ENCODE data around the gene TMEM59L. TPM values are rescaled to one million over a fixed set of nuclear protein-coding genes. Genes with fewer than 3 reads are reported as not detected.

Gene TMEM59L
- total and polyA plus RNA-seq, 2 of the 13 experiments (the other 11 are each of a cell fraction or from before 2014, with no cell fraction given) = 0.97 to 5.5 TPM

GRCh38 chr19:18663940-18664530 lies 51.4 kb downstream of the TMEM59L start:
- no peak overlapping the region for H3K4me3 ChIP-seq (replicated peaks in 1 of 3; ENCODE audit: insufficient read depth in 1 of 3, low read depth in 2 of 3, low read length in 3 of 3)
- ATAC-seq (no peak), DNase-seq (ENCODE audit: low spot score) (no peak), FAIRE-seq (no peak)
- 100% methylated on average over 5 of the region's 14 CpGs for WGBS (ENCODE audit: low lambda C conversion rate)
- no peak overlapping the region for H3K27ac ChIP-seq (ENCODE audit: extremely low read length, insufficient read depth, low read length)
- in situ Hi-C loops (cut with HindIII; ENCODE audit: extremely low pct_ligation_motif_present, low pct_unique_long_range_greater_than_20kb) = no loop called here
- no peaks in the 10 kb centered on the region for H3K79me2 ChIP-seq (ENCODE audit: insufficient read depth, low read length)
- peaks cover 10% of the 10 kb centered on the region for H3K4me1 ChIP-seq (ENCODE audit: insufficient read depth, low read length)
- H3K36me3 ChIP-seq (replicated peaks in 1 of 2; ENCODE audit: control insufficient read depth in 1 of 2, insufficient read depth in 2 of 2, low read length in 2 of 2) = peaks cover 4 to 7% of the 10 kb centered on the region in 2 experiments; a peak in 3 of 5 replicates
- POLR2A ChIA-PET = no interaction called here
- no peaks in the 10 kb centered on the region for H4K20me1 ChIP-seq (ENCODE audit: insufficient read depth, low read length)
- no peaks in the 10 kb centered on the region for H3K9me3 ChIP-seq (ENCODE audit: low read length)
- intact Hi-C loops (cut with micrococcal nuclease; ENCODE audit: unreplicated experiment) = no loop called here
- H3K27me3 ChIP-seq (ENCODE audit: control insufficient read depth in 1 of 2, insufficient read depth in 2 of 2, low read length in 2 of 2) = no peaks in the 10 kb centered on the region
- no peak overlapping the region for H2AFZ ChIP-seq (ENCODE audit: low read length)
- no peak overlapping the region for H3K4me2 ChIP-seq (ENCODE audit: low read depth, low read length)
- TF ChIP-seq ZNF142 (CRISPR knock-in tag; IDR thresholded peaks at IDR 0.05) (no peak), SRSF4 (IDR thresholded peaks at IDR 0.05; ENCODE audit: low read depth, low read length, poor library complexity, severe bottlenecking) (no peak), ZNF746 (CRISPR knock-in tag; IDR thresholded peaks at IDR 0.05) (no peak), IRF9 (CRISPR knock-in tag; IDR thresholded peaks at IDR 0.05; ENCODE audit: borderline replicate concordance) (no peak), DNMT3B (CRISPR knock-in tag; conservative IDR thresholded peaks at IDR 0.05) (no peak), RAD21 (CRISPR knock-in tag; IDR thresholded peaks at IDR 0.05) (no peak), ZNF432 (CRISPR knock-in tag; IDR thresholded peaks at IDR 0.05; ENCODE audit: borderline replicate concordance) (no peak), ZSCAN5A (CRISPR knock-in tag; IDR thresholded peaks at IDR 0.05; ENCODE audit: borderline replicate concordance) (no peak), RARG (CRISPR knock-in tag; IDR thresholded peaks at IDR 0.05; ENCODE audit: low read depth) (no peak)
- CTCF ChIA-PET (ENCODE audit: low intra/inter-chr PET ratio, low total read pairs) = no interaction called here
- BruUV-seq (replicated peaks) = no TSS peak
- H3K9ac ChIP-seq (ENCODE audit: insufficient read depth, low read depth, low read length) = no peak overlapping the region
